HT-29 (cell line): ENCODE data around the gene RAP1GAP2. TPM values are rescaled to one million over a fixed set of nuclear protein-coding genes. Genes with fewer than 3 reads are reported as not detected.
"Not testable (repeated sequence)": the region's sequence is repeated elsewhere in the genome, so short reads cannot be mapped to it uniquely, and the experiment has no call there.

Experiments
- DNase-seq: peaks from one replicate; pipeline ENCODE4 v3.0.0-alpha.2; 2015; ENCODE audit warnings: low spot score
- total RNA-seq: library from RNA; depleted of rRNA; stranded (reverse); fragments of >200 nt; shearing (Covaris generic); gene quantifications from 2 replicates; pipeline ENCODE4 v1.2.3, GENCODE V29; 2014; rRNA removed

Gene RAP1GAP2
- total RNA-seq: 9.6 and 14.0 TPM in 2 replicates

DNA sequence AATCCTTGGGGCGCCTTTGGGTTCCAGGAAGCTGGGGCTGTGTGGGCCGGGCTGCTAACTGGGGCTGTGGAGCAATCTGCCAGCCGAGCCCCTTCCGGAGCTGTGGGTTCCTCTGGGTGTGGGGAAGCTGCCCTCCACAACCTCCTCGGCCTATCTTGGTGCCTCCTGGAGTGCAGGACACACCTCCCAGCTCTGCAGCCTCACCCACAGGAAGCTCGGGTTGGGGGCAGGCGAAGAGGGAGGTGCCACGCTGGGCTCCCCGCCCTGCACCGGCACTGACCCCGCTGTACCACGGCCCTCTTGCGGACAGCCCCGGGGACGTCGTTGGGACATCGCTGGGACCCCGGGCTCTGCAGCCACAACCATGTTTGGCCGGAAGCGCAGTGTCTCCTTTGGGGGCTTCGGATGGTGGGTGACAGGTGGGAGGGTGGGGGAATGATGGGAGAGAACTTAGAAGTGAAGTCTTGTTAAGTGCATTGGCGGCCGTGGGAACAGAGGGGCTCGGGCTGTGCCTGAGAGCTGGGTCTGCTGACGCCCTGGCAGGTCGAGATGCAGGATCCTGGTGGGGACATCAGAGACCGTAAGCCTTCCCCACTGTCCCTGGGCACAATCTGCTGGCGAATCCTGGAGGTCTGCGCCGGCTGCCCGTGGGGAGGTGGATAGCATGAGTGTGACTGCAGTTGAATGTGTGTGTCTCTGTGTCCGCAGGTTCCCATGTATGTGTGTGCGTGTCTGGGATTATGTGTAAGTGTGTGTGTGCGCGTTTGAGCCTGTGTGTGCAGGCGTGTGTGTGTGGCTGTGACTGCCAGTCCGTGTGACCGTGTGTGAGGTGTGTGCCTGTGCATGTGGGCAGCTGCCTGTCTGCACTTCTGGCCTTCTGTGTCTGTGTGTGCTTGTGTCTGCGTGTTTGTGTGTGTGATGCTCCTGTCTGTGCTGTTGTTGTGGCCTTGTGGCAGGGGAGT is at the start of gene RAP1GAP2:
TSS of gene RAP1GAP2 (plus strand) at position 275 of the 962 bp plus-strand sequence. CDS start at position 365, 90 bp downstream.
- no peak for DNase-seq

DNA sequence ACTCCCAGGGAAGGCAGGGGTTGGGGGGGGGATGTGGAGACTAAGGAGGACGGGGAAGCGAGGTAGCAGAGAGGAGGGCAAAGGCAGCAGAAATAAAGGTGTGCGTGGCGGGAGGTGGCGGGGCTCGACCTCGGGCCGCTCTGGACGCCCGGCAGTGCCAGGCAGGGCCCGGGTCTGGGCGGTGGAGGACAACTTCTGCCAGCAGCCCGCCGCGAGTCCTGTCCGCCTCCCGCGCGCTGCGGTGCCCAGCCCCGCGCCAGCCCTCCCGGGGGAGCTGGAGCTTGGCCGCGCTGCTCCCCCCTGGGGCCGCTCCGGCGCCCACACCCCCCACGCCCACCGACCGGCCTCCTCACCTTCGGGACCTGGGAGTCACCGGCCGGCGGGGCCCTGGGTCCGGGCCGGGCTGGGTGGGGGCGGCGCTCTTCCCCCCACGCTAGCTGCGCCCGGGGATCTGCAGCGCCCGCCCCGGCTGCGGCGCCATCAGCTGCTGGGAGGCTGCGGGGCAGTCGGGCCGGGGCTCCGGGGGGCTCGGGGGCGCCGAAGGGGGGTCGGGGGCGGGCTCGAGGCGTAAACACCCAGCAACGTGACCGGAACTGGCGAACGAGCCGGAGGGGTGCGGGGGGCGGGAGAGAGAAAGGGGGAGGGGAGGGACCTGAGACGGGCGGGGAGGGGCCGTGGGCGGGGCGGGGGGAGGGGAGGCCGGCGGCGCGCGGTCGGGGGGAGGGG is 47.0 kb upstream of the RAP1GAP2 start, which contains the start of gene CCDC92B:
TSS of gene CCDC92B (minus strand) at position 595 of the 726 bp plus-strand sequence. CDS start 14,507 bp downstream, outside the sequence.
- no peak for DNase-seq

DNA sequence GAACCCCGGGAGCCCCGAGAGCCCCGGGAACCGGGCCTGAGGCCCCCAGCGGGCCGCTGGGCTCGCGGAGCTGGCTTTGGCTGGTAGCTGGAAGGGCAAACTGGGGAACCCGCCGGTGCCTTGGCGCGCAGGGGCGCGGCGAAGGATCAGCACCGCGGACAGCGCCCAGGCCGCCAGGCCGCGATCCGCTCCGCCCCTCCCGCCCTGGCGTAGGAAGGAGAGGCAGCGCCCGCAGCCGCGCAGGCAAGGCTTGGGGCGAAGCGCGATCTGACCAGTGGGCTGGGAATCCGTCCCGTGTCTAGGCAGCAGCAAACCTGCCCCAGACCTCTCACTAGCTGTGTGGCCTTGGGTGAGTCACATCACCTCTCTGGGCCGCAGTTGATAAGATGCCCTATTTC is 46.5 kb upstream of the RAP1GAP2 start:
- DNase-seq: peak; percentile 67

DNA sequence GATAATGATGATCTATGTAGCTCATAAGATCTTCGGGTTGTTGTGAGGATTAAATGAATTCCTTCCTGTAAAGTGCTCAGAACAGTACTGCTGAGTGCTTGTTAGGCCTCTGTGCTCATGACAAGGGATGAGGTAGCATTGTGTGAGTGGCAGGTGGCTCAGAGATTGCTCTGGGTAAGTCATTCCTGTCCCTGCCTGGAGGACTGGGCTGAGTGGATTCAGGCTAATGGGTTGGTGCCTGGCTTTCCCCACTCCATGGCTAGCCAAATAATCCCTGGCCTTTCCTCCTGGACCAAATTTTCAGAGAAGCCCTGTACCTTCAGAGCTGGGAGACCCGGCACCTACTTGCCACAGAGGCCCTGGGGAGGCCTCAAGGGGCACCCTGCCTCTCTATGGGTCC is 45.5 kb upstream of the RAP1GAP2 start:
- no peak for DNase-seq

DNA sequence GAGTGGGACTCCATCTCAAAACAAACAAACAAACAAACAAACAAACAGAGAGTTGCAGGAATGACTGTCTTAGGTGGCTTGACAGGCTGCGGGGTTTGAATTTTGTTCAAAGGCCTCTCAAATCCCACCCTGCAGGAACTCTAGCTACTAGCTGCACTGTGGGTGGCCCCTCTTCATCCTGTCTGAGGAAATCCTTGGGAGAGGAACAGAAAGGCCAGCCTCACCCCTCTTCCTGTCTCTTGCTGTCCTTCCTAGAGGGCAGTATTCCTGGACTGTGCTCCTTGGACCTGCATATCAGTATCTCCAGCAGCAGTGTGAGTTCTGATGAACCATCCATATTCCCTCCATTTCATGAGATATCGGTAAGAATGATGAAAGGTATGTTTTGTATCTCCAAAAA is 44.7 kb upstream of the RAP1GAP2 start:
- DNase-seq: no peak

DNA sequence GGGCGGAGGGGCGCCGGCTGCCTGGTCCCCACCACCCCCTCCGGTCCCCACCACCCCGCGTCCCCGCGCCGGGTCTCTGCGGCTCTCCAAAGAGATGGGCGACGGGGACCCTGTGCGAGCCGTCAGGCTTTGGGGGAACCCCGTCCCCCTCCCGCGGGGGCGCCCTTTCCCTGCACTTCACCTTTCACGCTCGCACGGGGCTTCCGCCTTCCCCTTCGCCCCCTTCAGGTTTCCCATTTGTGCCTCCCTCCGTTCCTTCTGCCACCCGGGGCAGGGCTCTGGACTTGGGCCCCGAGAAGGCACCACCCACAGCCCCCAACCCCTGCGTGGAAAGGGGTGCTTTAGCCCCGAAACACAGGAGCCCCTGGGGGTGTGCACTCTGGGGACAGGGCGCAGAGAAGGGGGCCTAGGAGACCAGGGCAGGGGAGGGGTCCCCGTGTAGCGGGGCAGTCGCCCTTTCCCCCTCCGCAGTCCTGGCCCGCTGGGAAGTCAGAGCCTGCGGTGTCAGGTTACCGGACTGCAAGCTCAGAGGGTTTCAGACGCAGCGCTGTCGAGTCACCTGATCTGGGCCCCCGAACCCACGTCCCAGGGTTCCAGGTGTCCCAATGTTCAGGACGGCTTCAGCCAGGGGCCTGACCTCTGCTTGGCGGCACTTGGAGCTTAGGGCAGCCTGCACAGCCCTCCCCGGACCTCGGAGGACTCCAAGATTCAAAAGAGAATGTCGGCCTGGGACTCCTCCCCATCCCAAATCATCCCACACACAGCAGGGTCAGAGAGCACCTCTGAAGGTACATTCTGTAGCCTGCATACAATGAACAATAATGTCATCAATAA is 40.1 kb upstream of the RAP1GAP2 start:
- no peak for DNase-seq

DNA sequence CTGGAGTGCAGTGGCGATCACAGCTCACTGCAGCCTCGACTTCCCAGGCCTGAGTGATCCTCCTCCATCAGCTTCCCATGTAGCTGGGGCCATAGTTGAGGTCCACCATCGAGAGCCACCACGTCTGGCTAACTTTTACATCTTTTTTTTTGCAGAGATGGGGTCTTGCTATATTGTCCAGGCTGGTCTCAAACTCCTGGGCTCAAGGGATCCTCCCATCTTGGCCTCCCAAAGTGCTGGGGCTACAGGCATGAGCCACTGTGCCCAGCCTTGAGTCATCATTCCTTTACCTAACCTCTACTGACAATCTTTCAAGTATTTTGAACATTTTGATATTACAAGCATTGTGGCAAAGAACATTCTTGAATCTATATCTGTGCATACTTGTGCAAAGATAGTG is 37.4 kb upstream of the RAP1GAP2 start:
- no peak for DNase-seq

DNA sequence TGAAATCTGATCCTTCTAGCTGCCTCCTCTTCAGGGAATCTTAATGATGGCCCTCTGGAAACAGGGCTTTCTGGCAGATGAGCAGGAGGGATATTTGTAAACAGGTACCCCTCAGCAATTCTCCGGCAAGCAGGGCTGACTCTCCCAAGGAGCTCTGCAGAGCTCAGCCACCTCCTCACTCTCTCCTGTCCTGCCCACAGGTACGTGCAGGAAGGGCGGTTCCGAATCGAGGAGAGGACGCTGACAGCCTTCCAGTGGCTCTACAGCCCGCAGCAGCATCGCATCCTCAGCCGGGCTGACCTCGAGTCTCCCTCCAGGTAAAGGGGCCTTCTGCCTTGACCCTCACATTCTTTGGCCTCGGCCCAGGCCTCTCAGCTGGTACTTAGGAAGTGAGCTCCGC is 26.1 kb upstream of the RAP1GAP2 start:
- no peak for DNase-seq

DNA sequence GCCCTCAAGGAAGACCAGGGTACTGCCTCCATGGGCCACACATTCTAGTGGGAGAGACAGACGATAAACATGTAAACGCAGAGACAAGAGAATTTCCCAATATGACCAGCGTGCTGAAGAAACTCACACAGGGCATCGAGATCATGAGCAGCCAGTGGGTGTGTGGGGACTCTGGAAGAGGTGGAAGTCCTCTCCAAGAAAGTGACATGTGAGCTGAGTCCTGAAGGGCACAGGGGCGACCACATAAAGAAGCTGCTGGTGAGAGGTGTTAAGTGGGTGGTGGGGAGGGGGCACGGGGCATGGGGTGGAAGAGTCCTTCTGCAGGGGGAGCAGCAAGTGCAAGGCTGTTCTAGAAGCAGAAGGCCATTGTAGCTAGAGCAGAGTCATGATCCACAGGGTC is 21.0 kb upstream of the RAP1GAP2 start:
- DNase-seq: no peak

DNA sequence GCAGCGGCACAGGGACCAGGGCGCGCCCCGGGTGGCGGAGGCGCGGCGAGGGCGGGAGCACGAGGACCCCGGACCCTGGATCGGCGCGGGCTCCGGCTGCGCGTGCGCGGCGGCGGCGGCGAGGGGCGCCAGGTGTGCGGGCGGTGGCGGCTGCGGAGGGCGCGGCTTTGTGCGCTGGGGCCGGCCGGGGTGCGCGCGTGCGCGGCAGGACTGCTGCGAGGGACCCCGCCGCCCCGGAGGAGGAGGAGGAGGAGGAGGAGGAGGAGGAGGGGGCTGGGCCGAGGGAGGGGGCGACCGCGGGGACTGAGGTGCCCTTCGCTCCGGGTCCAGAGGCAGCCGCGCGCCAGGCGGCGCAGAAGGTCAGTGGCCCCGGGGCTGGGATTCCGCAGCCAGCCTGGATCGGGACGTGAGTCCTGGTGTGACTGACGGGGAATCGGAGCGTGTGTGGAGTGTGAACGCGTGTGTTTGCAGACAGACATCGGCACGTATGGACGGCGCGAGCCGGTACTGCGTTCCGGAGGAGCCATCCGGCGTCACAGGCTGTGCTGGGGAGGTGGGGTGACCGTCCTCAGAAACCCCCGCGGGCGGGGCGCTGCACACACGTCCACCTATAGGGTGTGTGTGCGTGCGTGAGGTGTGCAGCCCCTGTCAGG is 19.5 kb upstream of the RAP1GAP2 start:
- DNase-seq: no peak

DNA sequence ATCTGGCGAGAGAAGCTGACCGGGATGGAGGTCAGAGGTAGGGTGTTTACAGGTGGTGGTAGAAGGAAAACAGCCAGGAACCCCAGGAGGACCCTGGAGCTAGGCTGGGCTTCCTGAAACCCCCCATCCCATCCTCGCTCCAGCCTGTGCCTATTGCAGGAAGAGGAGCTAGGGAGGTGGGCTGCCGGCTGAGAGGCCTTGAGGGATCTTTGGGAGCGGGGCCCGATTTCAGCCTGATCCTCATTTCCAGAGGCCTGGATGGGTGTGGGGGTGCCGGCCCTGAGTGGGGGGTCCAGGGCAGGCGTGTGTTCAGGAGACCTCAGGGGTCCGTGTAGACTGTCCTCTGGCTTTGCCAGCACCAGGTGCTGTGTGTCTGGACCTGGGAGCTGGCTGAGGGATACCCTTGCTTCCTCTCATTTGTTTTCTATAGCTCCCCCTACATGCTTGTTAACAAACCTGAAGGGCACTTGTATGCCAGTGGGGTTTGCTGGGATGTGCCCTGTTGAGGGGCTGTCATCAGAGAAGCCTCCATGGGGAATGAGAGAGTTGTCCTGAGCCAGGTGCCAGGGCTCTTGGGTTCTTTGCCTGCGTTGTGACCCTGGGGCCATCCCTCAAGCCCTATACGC is 18.9 kb upstream of the RAP1GAP2 start:
- no peak for DNase-seq

DNA sequence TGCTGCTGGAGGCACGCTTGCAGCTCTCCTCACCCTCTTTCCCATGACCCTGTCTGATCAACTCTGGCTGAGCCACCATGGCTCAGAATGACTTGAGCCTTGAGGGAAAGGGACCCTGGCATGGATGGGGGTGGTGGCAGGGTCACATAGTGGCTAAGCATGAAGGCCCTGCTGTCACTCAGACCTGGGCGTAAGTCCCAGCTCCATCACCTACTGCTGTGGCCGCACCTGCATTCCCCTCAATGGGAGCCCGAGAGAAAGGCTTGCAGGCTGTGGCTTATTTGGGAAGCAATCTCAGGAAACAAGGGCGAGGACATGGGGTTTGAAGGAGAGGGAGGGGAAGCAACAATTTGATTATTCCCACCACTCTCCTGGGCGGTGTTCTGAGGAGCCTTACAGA is 17.7 kb upstream of the RAP1GAP2 start:
- DNase-seq: no peak

DNA sequence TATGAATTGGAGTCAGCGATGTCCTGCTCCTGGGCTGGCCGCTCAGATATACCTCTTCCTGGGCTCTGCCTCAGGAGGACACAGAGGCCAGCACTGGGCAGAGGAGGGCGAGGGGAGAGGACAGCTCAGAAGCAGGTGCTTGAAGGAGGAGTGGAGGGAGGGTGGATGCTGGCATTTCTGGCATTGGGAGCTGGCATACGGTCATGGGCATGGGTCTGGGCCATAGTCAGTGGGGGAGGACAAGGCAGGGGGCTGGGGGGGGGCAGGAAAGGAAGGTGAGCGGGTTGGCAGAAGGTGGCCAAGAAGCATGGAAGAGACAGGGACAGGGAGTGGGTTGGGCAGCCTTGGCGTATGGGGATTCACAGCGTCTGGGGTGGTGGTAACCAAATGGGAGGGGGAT is 16.7 kb upstream of the RAP1GAP2 start:
- DNase-seq: no peak

DNA sequence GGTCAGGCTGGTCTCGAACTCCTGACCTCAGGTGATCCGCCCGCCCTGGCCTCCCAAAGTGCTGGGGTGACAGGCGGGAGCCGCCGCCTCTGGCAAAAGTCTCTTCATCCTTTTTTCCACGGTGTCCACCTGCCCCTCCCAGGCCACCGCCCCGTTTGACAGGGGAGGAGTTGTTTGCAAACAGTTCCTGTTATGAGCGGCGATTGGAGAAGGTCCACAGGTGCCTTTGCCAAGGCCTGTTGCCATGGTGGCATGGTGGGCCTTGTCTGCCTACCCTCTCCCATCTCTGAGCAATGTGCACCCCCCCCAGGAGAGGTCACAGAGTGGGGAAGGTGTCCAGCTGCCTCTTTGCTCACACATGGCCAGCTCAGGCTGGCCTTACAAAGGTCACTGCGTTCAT is 16.0 kb upstream of the RAP1GAP2 start:
- DNase-seq: no peak

DNA sequence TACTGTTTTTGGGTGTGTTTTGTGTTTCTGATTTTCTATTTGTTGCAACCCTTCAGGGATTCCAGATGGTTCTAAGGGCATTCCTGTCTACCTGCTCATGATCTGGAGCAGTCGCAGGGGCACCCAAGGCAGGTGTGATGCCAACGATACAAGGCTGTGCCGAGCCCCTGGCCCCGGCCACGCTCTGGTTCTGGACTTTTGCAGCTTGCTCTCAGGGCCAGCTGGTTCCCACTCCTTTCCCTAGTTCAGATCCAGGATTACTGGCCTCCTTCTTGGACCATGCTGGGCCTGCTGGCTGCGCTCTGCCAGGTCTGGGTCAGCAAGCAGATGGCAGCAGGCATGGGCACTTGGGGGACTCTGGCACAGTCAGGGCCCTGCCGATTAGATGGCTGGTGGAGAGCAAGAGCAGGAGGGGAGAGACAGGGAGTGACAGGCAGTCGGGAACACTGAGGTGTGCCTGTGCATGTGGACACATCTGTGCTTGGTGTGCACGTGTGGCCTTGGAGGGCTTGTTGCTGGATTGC is 15.2 kb upstream of the RAP1GAP2 start:
- no peak for DNase-seq

DNA sequence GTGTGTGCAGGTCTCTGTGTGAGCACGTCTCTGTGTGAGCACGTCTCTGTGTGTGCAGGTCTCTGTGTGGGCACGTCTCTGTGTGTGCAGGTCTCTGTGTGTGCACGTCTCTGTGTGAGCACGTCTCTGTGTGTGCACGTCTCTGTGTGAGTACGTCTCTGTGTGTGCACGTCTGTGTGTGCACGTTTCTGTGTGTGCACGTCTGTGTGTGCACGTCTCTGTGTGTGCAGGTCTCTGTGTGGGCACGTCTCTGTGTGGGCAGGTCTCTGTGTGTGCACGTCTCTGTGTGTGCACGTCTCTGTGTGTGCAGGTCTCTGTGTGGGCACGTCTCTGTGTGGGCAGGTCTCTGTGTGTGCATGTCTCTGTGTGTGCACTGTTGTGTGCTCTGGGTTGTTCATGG is 14.6 kb upstream of the RAP1GAP2 start:
- not testable (repeated sequence) for DNase-seq

DNA sequence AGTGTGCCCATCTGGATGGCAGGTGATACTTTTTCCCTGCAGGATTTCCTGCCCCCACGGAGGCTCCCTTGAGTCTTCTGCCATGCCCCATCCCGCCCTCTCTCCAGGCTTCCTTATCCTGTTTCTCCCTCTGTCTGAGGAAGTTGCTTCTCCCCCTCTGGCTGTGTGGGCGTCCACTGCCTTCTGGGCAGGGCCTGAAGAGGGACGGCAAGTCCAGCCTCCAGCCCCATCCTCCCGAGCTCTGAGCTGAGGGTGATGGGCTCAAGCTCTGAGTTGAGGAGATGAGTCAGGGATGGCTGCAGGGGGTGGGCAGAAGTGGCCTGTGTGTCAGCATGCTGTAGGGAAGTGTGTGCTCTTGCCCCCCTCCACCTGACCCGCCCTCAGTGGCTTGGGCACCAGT is 14.2 kb upstream of the RAP1GAP2 start:
- DNase-seq: no peak

DNA sequence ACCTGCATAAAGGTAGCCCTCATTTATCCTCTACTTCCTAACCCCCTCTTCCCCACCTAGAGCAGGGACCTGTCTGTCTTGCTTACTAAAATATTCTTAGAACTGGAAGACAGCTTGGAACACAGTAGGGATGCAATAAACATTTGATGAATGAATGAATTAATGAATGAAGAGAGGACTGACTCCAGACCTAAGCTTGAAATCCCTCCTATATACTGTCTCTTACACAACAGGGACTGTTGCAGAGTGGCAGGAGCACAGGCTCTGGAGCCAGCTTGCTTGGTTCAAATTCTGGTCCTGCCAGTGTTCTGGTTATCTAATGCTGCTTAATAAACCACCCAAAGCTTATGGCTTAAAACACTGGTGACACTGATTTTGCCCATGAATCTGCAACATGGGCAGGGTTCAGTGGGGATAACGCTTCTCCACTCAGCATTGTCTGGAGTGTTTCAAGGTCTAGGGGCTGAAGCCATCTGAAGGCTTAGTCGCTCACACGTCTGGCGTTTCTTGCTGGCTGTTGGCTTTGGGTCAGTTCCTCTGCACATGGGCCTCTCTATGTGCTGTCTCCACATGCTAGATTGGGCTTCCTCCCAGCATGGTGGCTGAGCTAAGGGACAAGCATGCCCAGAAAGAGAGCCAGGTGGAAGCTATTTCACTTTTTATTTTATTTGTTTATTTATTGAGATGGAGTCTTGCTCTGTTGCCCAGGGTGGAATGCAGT is 12.8 kb upstream of the RAP1GAP2 start:
- DNase-seq: no peak

DNA sequence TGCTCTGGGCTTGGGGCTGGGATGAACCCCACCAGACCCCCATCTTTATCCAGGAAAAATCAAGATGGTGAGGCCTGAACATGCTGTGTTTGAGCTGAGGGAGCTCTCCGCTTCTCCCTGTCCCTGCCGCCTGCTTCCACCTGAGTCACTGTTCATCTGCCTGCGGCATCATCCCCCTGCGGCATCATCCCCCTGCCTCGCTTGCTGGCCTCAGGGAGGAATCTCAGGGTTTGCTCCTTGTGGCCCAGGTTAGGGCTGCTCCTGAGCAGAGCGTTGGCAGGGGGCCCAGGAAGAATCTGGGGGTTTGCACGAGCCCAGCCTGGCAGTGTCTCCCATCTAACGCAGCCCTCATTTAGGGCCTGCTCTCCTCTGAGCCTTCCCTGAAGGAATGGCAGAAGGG is 11.4 kb upstream of the RAP1GAP2 start:
- DNase-seq: no peak

DNA sequence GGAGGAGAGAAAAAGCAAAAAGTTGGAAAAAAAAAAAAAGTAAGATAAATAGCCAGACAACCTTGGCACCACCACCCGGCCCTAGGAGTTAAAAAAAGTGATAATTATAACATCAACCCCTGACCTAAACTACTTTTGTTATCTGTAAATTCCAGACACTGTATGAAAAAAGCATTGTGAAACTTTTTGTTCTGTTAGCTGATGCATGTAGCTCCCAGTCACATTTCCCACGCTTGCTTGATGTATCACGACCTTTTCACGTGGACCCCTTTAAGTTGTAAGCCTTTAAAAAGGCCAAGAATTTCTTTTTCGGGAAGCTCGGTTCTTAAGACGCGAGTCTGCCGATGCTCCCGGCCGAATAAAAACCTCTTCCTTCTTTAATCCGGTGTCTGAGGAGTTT is 10.9 kb upstream of the RAP1GAP2 start:
- not testable (repeated sequence) for DNase-seq
